CD4-positive, alpha-beta T cell treated with Interferon alpha-2 for 1 hour (primary cell): ENCODE measurements around the gene CENPB.

Experiments used
- DNase-seq, 2 donors: peaks; one replicate each; pipeline ENCODE4 v3.0.0-alpha.2; 2020 to 2022

Gene CENPB

GRCh38 chr20:3765171-3765882 is 21.2 kb downstream of the CENPB start:
- no peak for DNase-seq

DNA sequence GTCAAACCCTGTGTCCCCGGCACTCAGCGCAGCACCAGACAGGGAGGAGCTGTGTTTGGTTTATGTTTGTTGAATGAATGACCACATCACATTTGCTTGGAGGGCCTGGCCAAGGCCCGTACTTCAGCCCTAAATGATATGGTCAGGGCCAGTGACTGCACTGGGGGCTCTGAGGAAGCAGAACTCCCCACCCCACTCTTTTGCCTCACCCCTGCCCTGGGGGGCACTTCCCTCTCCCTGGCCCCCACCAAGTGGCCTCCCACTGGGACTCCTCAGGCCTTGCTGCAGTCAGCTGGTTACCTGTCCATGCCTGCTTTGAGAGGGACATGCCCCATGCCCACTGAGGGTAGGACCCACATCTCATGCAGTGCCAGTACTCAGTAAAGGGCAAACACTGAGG is 21.9 kb downstream of the CENPB start:
- DNase-seq, result no peak

DNA sequence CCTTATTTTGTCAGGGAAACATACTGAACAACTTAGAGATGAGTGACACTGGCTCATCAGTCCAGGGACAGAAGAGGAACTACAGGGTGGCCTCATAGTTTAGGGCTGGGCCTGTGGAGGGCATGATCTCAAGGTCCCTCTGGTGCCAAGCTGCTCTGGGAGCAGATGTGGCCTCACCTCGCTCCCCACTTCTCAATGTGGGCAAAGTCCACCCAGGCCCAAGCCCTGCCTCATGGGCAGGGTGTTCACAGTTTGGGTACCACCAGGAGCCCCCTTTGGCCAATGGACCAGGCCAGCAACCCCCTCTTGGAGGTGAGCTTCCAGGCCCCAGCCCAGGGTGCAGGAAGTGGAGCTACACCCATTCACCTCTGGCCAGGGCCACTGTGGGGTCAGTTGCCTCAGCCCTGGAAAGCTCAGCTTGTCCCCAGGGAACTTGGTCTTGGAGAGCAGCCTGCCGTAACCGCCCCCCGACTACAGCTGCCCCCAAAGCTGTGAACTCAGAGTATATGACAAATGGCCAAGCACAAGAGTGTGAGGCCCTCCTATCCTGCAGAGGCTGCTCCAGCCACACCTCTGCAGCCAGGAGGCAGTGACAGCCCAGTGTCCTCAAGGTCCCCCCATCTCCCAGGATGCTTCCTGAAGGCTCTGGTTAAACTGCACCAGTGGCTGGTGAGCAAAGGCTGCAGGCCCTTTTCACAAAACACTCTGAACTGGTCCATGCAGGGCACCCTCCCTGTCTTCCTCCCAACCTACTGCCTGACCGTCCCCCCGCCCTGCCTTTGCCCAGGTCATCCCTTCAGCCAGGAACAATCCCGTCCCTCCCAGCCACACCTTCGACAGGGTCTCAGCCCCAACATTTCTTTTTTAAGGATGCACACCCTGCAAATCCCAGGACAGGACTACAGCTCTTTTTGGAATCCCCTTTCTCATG is 22.6 kb downstream of the CENPB start:
- no peak for DNase-seq

- no peak for DNase-seq
Measured at GRCh38 chr20:3760655-3761348, 25.7 kb downstream of the CENPB start.

- DNase-seq, result no peak
Measured at GRCh38 chr20:3759884-3760283, 26.7 kb downstream of the CENPB start.

DNA sequence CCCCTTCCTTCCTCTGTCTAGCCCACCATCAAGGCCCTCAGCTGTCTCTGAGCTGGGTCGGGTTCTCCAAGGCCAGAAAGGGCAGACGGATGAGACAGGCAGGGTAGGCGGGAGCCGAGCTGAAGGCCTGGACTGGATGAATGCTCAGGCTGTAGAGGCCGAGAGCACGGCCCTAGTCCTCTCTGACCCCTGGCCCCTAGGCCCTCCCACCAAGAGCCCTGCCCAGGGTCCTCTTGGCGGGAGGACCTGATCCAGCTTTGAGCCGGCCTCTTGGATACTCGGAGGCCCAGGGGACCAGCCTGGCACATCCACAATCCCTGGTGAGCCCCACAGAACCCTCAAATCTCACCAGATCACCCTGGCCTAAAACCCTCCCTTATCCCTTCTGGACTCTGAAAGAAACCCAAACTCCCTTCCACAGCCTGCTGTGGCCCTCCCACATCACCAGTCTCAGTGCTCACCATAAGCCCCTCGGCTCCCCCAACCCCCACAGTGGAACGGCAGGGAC is 27.2 kb downstream of the CENPB start:
- DNase-seq, result no peak

DNA sequence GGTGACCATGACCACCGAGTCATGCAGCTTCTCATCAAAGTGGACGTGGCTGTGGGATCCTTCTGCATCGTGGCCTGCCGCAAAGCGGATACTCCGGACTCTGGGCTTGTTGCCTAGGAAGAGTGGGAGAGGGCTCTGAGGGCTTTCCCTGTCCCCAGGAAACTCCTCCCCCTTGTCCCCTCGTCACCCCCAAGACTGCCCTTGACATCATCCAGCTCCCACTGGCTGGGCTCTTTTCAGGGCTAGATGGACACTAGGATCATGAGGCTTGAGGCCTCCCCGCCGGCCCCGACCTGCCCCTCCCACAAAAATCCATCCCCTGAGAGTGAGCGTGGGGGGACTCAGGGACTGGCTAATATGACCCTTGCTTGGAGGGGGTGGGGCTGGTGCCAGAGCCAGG is 28.0 kb downstream of the CENPB start:
- DNase-seq, result no peak

- DNase-seq, result no peak
Measured at GRCh38 chr20:3757268-3757667, 29.3 kb downstream of the CENPB start.

GRCh38 chr20:3755814-3756480 is 30.6 kb downstream of the CENPB start:
- DNase-seq, result no peak

DNA sequence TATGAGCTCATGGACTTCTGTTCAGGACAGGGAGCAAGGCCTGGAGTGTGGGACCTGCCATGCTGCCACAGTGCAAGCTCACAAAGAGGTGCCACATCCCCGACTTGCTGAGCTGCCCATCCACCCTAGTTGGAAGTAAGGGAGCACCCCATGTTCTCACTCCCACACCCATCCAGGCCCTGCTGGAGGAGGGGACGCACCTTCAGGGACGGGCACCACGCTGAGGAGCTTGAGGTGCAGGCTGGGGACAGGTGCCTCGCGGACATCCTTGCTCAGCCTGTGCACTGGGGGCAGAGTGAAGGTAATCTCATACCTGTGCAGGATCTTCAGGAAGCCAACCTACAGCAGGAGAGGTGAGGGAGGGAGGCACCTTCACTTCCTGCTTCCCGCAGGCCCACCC is 31.3 kb downstream of the CENPB start:
- DNase-seq, result no peak

DNA sequence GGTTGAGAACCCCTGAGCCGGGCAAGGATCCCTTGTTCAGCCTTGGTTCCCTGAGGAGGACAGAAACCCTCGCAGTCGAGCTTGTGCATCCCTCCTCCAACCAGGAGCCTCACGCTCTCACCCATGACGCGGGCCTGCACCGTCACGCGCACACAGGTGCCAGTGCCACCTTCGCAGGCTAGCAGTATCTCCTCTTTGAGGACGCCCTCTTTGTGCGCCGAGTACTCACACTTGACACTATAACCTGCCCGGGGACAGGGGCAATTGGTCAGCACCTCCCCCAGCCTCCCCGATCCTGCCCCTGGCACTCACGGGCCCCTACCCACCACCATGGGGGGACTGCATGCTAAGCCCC is 32.3 kb downstream of the CENPB start:
- DNase-seq, result no peak

DNA sequence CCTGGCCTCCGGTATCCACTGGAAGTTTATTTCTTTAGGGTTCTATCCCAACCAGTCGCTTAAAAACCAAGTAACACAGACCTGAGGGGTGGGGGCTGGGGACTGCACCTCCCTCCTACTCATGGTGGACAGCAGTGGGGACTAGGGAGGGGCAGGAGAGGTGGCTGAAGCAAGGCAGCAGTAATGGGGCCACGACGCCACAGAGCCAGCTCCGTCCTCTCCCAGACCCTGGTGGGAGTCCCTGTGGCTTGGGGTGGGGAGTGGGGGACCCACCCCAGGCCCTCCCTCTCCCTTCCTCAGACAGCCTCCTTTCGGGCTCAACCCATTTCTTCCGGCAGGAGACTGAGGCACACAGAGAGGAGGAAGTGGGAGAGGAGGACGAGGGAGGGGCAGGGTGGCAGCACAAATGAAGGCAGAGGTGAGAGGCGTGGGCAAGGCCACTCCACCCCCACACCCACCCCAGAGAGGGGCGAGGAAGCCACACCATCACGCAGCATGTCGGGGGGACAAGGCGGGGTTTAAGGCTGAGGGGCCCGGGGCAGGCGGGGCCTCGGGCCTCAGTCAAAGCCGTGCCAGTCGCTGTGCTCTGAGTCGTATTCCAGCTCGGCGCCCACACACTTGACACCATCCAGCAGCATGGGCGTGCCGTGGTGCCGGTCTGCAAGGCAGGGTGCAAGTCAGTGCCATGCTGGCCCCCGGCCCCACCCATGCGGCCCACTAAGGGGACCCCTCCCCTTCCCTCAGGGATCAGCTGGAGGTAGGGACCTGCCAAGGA is 32.9 kb downstream of the CENPB start:
- no peak for DNase-seq

DNA sequence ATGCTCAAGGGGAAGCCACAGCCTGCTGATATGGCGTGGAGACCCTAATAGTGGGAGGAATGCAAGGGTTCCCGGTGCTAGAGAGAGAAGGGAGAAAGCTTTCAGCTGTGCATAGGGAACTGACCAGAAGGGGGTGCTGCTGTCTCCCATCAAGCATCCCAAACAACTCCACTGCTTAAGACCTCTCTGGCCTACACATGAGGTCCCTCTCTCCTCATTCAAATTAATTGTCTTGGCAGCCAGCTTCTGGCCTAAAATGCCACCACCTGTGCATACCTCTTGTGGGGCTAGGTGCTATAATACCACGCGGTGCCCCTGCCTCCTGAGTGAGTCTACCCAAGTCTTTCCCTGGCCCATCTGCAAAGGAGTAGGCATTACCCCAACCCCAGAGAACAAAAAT is 33.4 kb downstream of the CENPB start:
- peak; percentile 62 to 74 for DNase-seq

- no peak for DNase-seq
Measured at GRCh38 chr20:3752386-3752759, 34.2 kb downstream of the CENPB start.

DNA sequence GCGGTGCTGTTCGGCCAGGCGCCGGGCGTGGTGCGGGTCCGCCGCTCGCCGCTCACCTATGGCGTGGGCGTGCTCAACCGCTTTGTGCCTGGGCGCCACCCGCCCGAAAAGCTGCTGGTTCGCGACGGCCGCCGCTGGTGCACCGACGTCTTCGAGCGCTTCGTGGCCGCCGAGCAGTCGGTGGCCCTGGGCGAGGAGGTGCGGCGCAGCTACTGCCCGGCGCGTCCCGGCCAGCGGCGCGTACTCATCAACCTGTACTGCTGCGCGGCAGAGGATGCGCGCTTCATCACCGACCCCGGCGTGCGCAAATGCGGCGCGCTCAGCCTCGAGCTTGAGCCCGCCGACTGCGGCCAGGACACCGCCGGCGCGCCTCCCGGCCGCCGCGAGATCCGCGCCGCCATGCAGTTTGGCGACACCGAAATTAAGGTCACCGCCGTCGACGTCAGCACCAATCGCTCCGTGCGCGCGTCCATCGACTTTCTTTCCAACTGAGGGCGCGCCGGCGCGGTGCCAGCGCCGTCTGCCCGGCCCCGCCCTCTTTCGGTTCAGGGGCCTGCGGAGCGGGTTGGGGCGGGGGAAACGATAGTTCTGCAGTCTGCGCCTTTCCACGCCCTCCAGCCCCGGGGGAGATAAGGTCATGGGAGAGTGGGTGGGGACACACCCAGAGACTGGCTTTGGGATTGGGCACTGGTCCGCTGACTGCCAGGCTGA is 34.7 kb downstream of the CENPB start:
- peak; percentile 55 to 75 for DNase-seq

DNA sequence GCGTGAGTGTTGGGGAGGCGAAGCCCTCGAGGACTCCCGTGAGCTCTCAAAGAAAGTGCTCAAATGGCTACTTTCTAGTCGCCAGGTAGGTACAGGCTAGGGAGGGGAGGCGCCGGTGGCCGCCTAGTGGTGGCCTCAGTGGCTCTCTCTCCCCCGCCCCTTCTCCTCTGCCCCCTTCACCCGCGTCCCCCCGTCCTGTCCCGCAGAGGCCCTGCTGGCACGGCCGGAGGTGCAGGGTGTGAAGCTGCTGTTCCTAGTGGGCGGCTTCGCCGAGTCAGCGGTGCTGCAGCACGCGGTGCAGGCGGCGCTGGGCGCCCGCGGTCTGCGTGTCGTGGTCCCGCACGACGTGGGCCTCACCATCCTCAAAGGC is 35.2 kb downstream of the CENPB start:
- DNase-seq, result no peak

DNA sequence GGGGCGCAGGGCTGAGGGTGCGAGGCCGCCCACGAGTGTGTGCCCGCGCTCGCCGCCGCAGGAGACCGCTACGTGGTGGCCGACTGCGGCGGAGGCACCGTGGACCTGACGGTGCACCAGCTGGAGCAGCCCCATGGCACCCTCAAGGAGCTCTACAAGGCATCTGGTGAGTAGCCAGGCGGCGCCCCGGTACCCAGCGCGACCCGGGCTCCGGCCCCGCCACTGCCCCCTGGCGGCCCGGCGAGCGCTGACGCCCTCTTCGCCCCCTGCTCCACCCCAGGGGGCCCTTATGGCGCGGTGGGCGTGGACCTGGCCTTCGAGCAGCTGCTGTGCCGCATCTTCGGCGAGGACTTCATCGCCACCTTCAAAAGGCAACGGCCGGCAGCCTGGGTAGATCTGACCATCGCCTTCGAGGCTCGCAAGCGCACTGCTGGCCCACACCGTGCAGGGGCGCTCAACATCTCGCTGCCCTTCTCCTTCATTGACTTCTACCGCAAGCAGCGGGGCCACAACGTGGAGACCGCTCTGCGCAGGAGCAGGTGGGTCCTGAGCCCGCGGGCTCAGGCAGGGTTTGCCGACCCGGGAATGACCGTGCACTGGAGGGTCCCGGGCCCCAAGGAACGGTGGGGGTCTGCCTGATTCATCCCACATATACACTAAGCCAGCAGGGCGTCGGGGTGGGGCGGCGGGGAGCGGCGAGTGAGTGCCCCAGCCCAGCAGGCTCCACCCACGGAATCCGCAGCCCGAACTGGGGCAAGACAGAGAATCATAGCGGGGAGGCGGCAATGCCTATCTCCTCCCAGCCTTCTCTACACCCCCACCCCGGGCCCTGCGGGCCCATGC is 36.6 kb downstream of the CENPB start:
- DNase-seq, result peak; percentile 27 to 42

DNA sequence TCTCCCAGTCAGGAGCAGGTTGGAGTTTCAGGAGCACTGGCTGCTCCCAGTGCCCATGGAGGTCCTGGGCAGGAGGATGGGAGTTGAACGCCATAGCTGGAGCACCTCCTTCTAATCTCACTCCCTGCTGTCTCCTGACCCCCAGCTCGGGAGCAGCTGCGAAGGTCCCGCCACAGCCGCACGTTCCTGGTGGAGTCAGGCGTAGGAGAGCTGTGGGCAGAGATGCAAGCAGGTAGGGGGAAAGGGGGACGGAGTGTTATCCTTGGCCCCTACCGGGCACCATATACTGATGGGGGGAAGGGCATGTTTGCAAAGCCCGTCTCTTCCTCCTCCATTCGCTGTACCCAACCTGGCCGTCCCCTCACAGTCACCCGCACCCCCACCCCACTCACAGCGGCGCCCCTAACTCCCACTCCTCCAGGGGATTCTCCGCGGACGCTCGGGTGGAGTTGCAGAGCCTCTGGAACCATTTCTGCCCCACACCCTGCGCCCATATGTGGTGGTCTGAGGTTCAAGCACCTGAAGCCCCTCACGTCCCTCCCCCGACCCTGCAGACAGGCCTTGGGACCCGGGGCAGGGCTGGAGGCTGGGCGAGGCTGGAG is 37.4 kb downstream of the CENPB start:
- DNase-seq, result no peak

- DNase-seq, result no peak
Measured at GRCh38 chr20:3748073-3748472, 38.5 kb downstream of the CENPB start.

DNA sequence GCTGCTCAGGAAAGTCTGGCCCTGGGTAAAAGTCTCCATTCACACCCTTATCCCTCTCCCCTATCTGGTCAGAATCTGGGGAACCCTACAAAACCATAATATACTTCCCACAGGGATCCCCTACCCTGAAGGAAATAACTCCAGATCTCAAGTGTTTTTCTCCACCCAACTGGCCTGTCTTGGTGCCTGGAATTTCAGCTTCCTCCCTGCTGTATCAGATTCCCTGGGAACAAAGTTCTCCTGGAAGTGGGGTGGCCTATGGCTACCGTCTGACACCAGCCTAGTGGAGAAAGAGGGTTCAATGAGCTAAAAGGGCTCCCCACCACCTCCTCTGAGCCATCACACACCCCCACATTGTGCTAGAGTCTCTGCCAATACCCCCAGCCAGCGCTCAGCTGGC is 39.1 kb downstream of the CENPB start:
- no peak for DNase-seq
